Keratinocyte (primary cell): ENCODE results near the gene HOXA10. TPM values are rescaled to one million over a fixed set of nuclear protein-coding genes. Genes with fewer than 3 reads are reported as not detected.

Experiments
- DNase-seq: peaks from one replicate; pipeline ENCODE4 v3.0.0-alpha.2; 2011; ENCODE audit warnings: low read depth, missing footprints, low spot score
- FAIRE-seq: peaks from 2 replicates; lab custom pipeline; 2011; peaks lifted over from hg19 to GRCh38; lab: Jason Lieb, UNC
- H2AFZ ChIP-seq: 2 replicates; pipeline ENCODE4 v1.6.0; 2012; ENCODE audit warnings: low read length, control low read depth, inconsistent platforms; ENCODE audit not compliant: control insufficient read depth
- H3K27ac ChIP-seq: 2 replicates; pipeline ENCODE4 v1.5.1; 2011; ENCODE audit warnings: low read length; ENCODE audit not compliant: control insufficient read depth, insufficient read depth
- H3K27me3 ChIP-seq: 3 replicates; pipeline ENCODE4 v1.6.0; 2011; ENCODE audit warnings: low read length; ENCODE audit not compliant: control insufficient read depth, insufficient read depth; ENCODE audit errors: extremely low read depth
- H3K36me3 ChIP-seq, 2 experiments: 2 replicates in 1 of 2; 3 replicates in 1 of 2; pipeline ENCODE4 v1.5.1; 2011; ENCODE audit warnings: low read length in 2 of 2, mild to moderate bottlenecking in 1 of 2; ENCODE audit not compliant: control insufficient read depth in 2 of 2, insufficient read depth in 2 of 2; ENCODE audit errors: extremely low read depth in 1 of 2
- H3K4me1 ChIP-seq: 3 replicates; pipeline ENCODE4 v1.5.1; 2011; ENCODE audit warnings: low read length; ENCODE audit not compliant: control insufficient read depth, insufficient read depth; ENCODE audit errors: extremely low read depth
- H3K4me2 ChIP-seq: 3 replicates; pipeline ENCODE4 v1.6.0; 2011; ENCODE audit warnings: low read depth, low read length; ENCODE audit not compliant: control insufficient read depth, insufficient read depth; ENCODE audit errors: extremely low read depth
- H3K4me3 ChIP-seq, 3 experiments: fragments of 200-600 bp in 1 of 3; sonication (generic) in 1 of 3; 2 replicates in 2 of 3; 3 replicates in 1 of 3; pipeline ENCODE4 v1.5.1; 2011 to 2016; ENCODE audit warnings: low read length in 3 of 3, mild to moderate bottlenecking in 3 of 3, control low read depth in 2 of 3, inconsistent platforms in 1 of 3, low read depth in 1 of 3, mixed read lengths in 1 of 3, mixed run types in 1 of 3, moderate library complexity in 1 of 3; ENCODE audit not compliant: control insufficient read depth in 2 of 3, insufficient read depth in 2 of 3; ENCODE audit errors: extremely low read depth in 1 of 3
- H3K79me2 ChIP-seq: 2 replicates; pipeline ENCODE4 v1.6.0; 2012; ENCODE audit warnings: low read length; ENCODE audit not compliant: control insufficient read depth, insufficient read depth
- H3K9ac ChIP-seq: 3 replicates; pipeline ENCODE4 v1.6.0; 2011; ENCODE audit warnings: low read length; ENCODE audit not compliant: control insufficient read depth, insufficient read depth; ENCODE audit errors: extremely low read depth
- H3K9me1 ChIP-seq: 3 replicates; pipeline ENCODE4 v1.6.0; 2011; ENCODE audit warnings: low read length; ENCODE audit not compliant: control insufficient read depth, insufficient read depth; ENCODE audit errors: extremely low read depth
- H3K9me3 ChIP-seq: 2 replicates; pipeline ENCODE4 v1.5.1; 2012; ENCODE audit warnings: low read depth, low read length; ENCODE audit not compliant: control insufficient read depth
- H4K20me1 ChIP-seq: 3 replicates; pipeline ENCODE4 v1.6.0; 2011; ENCODE audit warnings: low read length; ENCODE audit not compliant: control insufficient read depth, insufficient read depth; ENCODE audit errors: extremely low read depth
- EZH2 ChIP-seq: IDR thresholded peaks from one replicate; pipeline ENCODE4 v1.6.1; 2012; ENCODE audit warnings: inconsistent platforms, mild to moderate bottlenecking, low read length, moderate library complexity
- dilution Hi-C: fragments of 300-500 bp; cut with MboI; formaldehyde crosslinking; loops from one replicate; pipeline ENCODE4 v1.7.0; 2020; ENCODE audit warnings: low sequenced_read_pairs; ENCODE audit not compliant: extremely low pct_ligation_motif_present
- polyA plus RNA-seq, 5 experiments: library from polyadenylated mRNA; depleted of rRNA in 3 of 5; stranded (reverse) in 3 of 5; stranded (forward) in 1 of 5; unstranded in 1 of 5; fragments of >200 nt; gene quantifications; 1 replicate in 1 of 5; 2 replicates in 3 of 5; 3 replicates in 1 of 5; pipeline versions ENCODE4 v1.2.1 to v1.2.3, GENCODE V29; 2011 to 2012; ENCODE audit warnings: missing spikeins in 2 of 5, low read depth in 1 of 5, low replicate concordance in 1 of 5
- TF ChIP-seq, protein P1 (sequence below), 3 experiments: IDR thresholded peaks in 1 of 3; conservative IDR thresholded peaks in 1 of 3; optimal IDR thresholded peaks in 1 of 3; 2 replicates in 2 of 3; 3 replicates in 1 of 3; pipeline versions ENCODE3 to v1.5.1; 2011; ENCODE audit warnings: low read length in 3 of 3, mild to moderate bottlenecking in 3 of 3, moderate library complexity in 2 of 3, control low read depth in 1 of 3, inconsistent platforms in 1 of 3; ENCODE audit not compliant: insufficient read depth in 2 of 3; ENCODE audit errors: extremely low read depth in 1 of 3

The HOXA10 gene
- polyA plus RNA-seq, 1 donor (not counting 4 experiments of a cell fraction or from before 2014, with no cell fraction given) = 2.4 TPM

DNA sequence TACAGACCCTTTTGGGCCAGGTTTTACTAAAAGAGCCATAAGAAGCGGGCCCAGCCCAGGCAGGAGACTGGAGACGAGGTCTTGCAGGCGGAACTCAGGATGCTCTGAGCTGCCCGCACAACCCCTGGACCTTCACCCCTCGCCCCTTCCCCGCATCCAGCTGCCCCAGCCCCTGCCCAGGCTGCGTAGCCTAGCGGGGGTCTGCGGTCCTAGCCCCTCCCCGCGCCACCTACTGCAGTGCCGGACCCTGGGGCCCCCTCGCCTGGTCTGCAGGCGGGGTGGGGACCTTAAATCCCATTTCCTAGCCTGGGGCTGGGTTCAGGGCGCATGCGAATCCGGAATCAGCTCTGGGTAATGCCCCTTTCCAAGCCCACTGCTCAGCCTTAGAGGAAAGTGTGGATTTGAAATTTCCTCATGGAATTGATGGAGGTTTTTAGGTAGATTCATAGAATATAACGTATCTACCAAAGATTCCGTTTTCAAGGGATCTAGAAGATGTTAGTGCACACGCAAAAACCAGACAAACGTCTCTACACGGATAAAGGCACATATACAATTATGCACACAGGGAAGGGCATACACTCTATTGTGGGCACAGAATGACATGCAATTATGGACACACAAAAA is 21.2 kb downstream of the HOXA10 start:
- H3K4me1 ChIP-seq = peaks cover 69% of the 10 kb centered on the region
- H3K79me2 ChIP-seq = peaks cover 67% of the 10 kb centered on the region
- no peak for DNase-seq
- TF ChIP-seq, protein P1, sequence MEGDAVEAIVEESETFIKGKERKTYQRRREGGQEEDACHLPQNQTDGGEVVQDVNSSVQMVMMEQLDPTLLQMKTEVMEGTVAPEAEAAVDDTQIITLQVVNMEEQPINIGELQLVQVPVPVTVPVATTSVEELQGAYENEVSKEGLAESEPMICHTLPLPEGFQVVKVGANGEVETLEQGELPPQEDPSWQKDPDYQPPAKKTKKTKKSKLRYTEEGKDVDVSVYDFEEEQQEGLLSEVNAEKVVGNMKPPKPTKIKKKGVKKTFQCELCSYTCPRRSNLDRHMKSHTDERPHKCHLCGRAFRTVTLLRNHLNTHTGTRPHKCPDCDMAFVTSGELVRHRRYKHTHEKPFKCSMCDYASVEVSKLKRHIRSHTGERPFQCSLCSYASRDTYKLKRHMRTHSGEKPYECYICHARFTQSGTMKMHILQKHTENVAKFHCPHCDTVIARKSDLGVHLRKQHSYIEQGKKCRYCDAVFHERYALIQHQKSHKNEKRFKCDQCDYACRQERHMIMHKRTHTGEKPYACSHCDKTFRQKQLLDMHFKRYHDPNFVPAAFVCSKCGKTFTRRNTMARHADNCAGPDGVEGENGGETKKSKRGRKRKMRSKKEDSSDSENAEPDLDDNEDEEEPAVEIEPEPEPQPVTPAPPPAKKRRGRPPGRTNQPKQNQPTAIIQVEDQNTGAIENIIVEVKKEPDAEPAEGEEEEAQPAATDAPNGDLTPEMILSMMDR (optimal IDR thresholded peaks at IDR 0.05 in 1 of 3, IDR thresholded peaks at IDR 0.05 in 1 of 3, conservative IDR thresholded peaks at IDR 0.05 in 1 of 3; ENCODE audit: extremely low read depth in 1 of 3, insufficient read depth in 2 of 3, low read length in 3 of 3) = no peak
- no peak for TF ChIP-seq EZH2
- H3K36me3 ChIP-seq = no peaks in the 10 kb centered on the region
- H3K9me1 ChIP-seq = no peaks in the 10 kb centered on the region
- H3K4me2 ChIP-seq = peak overlapping the region; percentile 98
- peak overlapping the region; percentile 87 for H3K27ac ChIP-seq
- peak overlapping the region; percentile 82 for H2AFZ ChIP-seq
- no peaks in the 10 kb centered on the region for H3K27me3 ChIP-seq
- no peaks in the 10 kb centered on the region for H4K20me1 ChIP-seq
- FAIRE-seq = no peak
- dilution Hi-C loops = no loop called here
- H3K9me3 ChIP-seq = no peaks in the 10 kb centered on the region
- H3K9ac ChIP-seq = peak overlapping the region; percentile 93
- H3K4me3 ChIP-seq = peak overlapping the region; percentile 60 to 83 (median 74)

DNA sequence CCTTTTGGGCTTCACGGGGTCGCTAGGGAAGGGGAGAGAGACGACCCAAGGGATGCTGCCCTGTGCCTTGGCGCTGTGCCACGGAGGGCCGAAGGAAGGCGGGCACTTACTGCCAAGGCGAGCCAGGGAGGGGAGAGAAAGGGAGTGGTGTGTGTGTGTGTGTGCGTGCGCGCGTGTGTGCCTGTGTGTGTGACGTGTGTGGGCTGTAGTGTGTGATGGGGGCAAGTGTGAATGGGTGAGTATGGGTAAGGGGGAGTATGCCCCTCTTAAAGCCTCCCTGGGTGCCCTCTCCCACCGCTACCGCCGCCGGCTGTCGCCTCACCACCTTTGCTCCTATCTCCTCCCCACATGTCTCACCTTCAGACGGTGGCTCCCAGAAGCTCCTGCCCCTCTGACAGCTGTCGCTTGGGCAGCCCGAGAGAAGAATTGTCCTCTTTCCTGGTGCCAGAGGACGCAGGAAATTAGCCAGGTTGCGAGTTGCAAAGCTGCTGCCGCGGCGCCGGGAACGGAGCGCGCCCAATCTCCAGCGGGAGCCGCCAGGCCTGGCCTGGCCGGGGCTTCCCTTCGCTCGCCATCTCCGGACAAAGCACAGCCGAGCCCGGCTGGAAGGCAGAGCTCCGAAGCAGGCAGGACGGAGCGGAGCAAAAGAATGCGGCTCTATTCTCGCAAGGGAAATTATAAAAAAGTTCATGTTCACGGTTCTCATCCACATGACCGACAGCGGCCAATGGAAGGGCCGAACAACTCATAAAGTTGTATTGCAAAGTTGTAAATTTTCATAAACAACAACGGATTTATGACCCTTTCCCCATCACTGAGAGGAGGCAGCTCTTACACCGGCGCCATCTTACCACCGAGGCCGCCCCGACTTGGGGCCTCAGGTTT is 21.9 kb downstream of the HOXA10 start, which contains the start of gene HOXA3:
TSS of gene HOXA3 (minus strand) at position 653 of the 885 bp plus-strand sequence. CDS start 41,943 bp downstream, outside the sequence.
- no peaks in the 10 kb centered on the region for H3K9me3 ChIP-seq
- H2AFZ ChIP-seq = peak within 1 kb of the TSS; percentile 82
- peak within 1 kb of the TSS; percentile 87 for H3K27ac ChIP-seq
- no peaks in the 10 kb centered on the region for H4K20me1 ChIP-seq
- H3K4me2 ChIP-seq = peak within 1 kb of the TSS; percentile 98
- DNase-seq (no peak), FAIRE-seq (no peak)
- H3K9me1 ChIP-seq = no peaks in the 10 kb centered on the region
- peaks cover 66% of the 10 kb centered on the region for H3K4me1 ChIP-seq
- dilution Hi-C loops = no loop called here
- TF ChIP-seq, protein P1 (optimal IDR thresholded peaks at IDR 0.05 in 1 of 3, IDR thresholded peaks at IDR 0.05 in 1 of 3, conservative IDR thresholded peaks at IDR 0.05 in 1 of 3; ENCODE audit: extremely low read depth in 1 of 3, insufficient read depth in 2 of 3, low read length in 3 of 3) = no peak
- TF ChIP-seq EZH2 = no peak
- H3K4me3 ChIP-seq = peak within 1 kb of the TSS; percentile 60 to 83 (median 74)
- H3K9ac ChIP-seq = peak within 1 kb of the TSS; percentile 93
- H3K27me3 ChIP-seq = no peaks in the 10 kb centered on the region
- H3K36me3 ChIP-seq = no peaks in the 10 kb centered on the region
- peaks cover 73% of the 10 kb centered on the region for H3K79me2 ChIP-seq
